ENCODE measurements around the gene INTS6.

The INTS6 gene

GRCh38 chr13:51452361-51453206 lies at the start of gene INTS6:
Gene INTS6, minus strand, starts transcription at chr13:51453036. Its CDS starts 511 bp downstream, at chr13:51452525.
- TF ChIP-seq, protein P1, sequence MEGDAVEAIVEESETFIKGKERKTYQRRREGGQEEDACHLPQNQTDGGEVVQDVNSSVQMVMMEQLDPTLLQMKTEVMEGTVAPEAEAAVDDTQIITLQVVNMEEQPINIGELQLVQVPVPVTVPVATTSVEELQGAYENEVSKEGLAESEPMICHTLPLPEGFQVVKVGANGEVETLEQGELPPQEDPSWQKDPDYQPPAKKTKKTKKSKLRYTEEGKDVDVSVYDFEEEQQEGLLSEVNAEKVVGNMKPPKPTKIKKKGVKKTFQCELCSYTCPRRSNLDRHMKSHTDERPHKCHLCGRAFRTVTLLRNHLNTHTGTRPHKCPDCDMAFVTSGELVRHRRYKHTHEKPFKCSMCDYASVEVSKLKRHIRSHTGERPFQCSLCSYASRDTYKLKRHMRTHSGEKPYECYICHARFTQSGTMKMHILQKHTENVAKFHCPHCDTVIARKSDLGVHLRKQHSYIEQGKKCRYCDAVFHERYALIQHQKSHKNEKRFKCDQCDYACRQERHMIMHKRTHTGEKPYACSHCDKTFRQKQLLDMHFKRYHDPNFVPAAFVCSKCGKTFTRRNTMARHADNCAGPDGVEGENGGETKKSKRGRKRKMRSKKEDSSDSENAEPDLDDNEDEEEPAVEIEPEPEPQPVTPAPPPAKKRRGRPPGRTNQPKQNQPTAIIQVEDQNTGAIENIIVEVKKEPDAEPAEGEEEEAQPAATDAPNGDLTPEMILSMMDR (IDR thresholded peaks at IDR 0.05; ENCODE audit: low read depth, low read length, missing control alignments): peak; percentile 2
- Histone ChIP-seq H3K27ac (peak within 1 kb of the TSS; percentile 90), H3K4me3 (ENCODE audit: low read depth, low read length) (peak within 1 kb of the TSS; percentile 84), H3K36me3 (replicated peaks) (peaks cover 11% of the 10 kb centered on the region), H3K27me3 (replicated peaks) (no peaks in the 10 kb centered on the region)
- in situ Hi-C loops (cut with HindIII; ENCODE audit: low pct_ligation_motif_present, low sequenced_read_pairs): no loop called here
- DNase-seq: peak; percentile 99

DNA sequence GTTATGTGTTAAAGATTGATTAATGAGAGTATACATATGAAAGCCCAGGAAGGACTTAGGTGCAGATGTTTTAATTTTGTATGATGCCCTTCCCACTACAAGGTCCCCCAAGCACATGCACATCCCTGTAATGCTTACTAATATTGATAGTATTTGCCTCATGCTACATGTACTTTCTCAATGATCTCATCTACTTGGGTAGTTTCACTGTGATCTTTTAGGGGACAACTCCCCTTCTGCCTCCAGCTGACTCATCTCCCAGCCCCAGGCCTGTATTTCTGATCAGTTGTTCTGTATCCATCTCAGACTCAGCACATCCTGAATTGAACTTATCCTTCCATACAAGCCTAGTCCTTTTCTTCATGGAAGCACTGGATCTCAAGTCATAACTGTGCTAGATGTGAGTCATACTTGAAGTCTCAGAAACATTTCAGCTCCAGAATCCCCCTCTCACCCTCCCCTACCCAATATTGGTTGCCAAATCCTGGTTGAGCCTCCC lies 49.4 kb upstream of the INTS6 start:
- H3K27me3 ChIP-seq (replicated peaks): no peaks in the 10 kb centered on the region
- in situ Hi-C loops (cut with HindIII; ENCODE audit: low pct_ligation_motif_present, low sequenced_read_pairs): no loop called here
- no peak overlapping the region for H3K4me3 ChIP-seq (ENCODE audit: low read depth, low read length)
- H3K36me3 ChIP-seq (replicated peaks): no peaks in the 10 kb centered on the region
- TF ChIP-seq, protein P1 (IDR thresholded peaks at IDR 0.05; ENCODE audit: low read depth, low read length, missing control alignments): no peak
- DNase-seq: no peak
- H3K27ac ChIP-seq: peak overlapping the region; percentile 11

DNA sequence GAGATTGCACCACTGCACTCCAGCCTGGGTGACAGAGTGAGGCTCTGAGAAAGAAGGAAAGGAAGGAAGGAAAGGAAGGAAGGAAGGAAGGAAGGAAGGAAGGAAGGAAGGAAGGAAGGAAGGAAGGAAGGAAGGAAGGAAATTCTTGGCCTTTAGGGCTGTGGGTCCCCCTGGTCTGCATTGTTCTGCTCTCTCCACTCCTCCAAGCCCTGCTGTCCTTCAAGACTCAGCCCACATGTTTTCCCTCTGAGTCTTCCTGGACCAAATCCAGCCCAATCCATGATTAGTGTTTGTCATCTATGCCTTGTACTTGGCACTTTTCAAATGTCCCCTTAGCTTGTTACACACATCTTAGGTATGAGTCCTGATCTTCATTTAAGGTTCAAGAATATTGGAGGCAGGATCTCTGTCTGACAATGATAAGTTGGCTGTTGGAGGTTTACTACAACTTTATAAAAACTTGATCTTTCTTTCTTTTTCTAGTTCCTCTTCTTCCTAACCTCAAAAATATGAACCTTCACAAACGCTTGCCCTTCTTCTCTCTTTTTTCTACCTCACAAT lies 48.8 kb upstream of the INTS6 start:
- in situ Hi-C loops (cut with HindIII; ENCODE audit: low pct_ligation_motif_present, low sequenced_read_pairs): no loop called here
- no peak for DNase-seq
- H3K27me3 ChIP-seq (replicated peaks): no peaks in the 10 kb centered on the region
- H3K27ac ChIP-seq: peak overlapping the region; percentile 11
- TF ChIP-seq, protein P1 (IDR thresholded peaks at IDR 0.05; ENCODE audit: low read depth, low read length, missing control alignments): no peak
- H3K4me3 ChIP-seq (ENCODE audit: low read depth, low read length): no peak overlapping the region
- no peaks in the 10 kb centered on the region for H3K36me3 ChIP-seq (replicated peaks)

DNA sequence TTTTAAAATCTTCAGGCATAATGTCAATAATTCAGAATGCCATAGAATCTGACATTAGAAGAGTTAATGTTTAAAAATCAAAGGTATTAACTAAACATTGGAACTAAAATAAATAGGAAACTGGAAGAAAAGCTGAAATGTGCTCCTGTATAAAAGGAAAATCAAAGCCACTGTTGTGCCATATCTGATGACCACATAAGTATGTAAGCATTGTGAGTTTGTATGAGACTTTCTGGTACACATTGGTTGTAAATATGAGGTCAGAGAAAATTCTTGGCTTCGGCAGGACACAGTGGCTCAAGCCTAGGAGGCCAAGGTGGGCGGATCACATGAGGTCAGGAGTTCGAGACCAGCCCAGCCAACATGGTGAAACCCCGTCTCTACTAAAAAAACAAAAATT lies 48.3 kb upstream of the INTS6 start:
- Histone ChIP-seq H3K36me3 (replicated peaks) (no peaks in the 10 kb centered on the region), H3K27me3 (replicated peaks) (no peaks in the 10 kb centered on the region), H3K4me3 (ENCODE audit: low read depth, low read length) (no peak overlapping the region), H3K27ac (no peak overlapping the region)
- in situ Hi-C loops (cut with HindIII; ENCODE audit: low pct_ligation_motif_present, low sequenced_read_pairs): no loop called here
- DNase-seq: no peak
- TF ChIP-seq, protein P1 (IDR thresholded peaks at IDR 0.05; ENCODE audit: low read depth, low read length, missing control alignments): no peak

GRCh38 chr13:51500687-51501086 lies 47.9 kb upstream of the INTS6 start:
- Histone ChIP-seq H3K27ac (no peak overlapping the region), H3K4me3 (ENCODE audit: low read depth, low read length) (no peak overlapping the region), H3K27me3 (replicated peaks) (no peaks in the 10 kb centered on the region), H3K36me3 (replicated peaks) (no peaks in the 10 kb centered on the region)
- no peak for DNase-seq
- TF ChIP-seq, protein P1 (IDR thresholded peaks at IDR 0.05; ENCODE audit: low read depth, low read length, missing control alignments): no peak
- in situ Hi-C loops (cut with HindIII; ENCODE audit: low pct_ligation_motif_present, low sequenced_read_pairs): no loop called here

All from brain microvascular endothelial cell (primary cell).